DND-41 (cell line): Measurements from ENCODE around the gene BEND5.

Source experiments
- CTCF ChIP-seq: IDR thresholded peaks from 2 replicates; pipeline ENCODE4 v1.5.1; 2012; ENCODE audit warnings: borderline replicate concordance, low read length, moderate library complexity, mild to moderate bottlenecking; ENCODE audit not compliant: poor library complexity, severe bottlenecking; ENCODE audit errors: extremely low read depth
- EZH2 ChIP-seq: IDR thresholded peaks from 3 replicates; pipeline ENCODE4 v1.6.1; 2012; ENCODE audit warnings: borderline replicate concordance, low read depth, mild to moderate bottlenecking, moderate library complexity, low read length, inconsistent platforms; ENCODE audit not compliant: severe bottlenecking

- no peak for TF ChIP-seq CTCF
- no peak for TF ChIP-seq EZH2
Measured at GRCh38 chr1:48792961-48793360, 16.3 kb upstream of the BEND5 start.
